OCI-LY3 (cell line): ENCODE results near the gene TBC1D32.
"Not testable (repeated sequence)": the region's sequence is repeated elsewhere in the genome, so short reads cannot be mapped to it uniquely, and the experiment has no call there.

ENCODE experiments used
- H2AFZ ChIP-seq: fragments of 200-600, 300-600 bp; shearing (Covaris generic); 2 replicates; pipeline ENCODE4 v1.6.0; 2014; ENCODE audit warnings: antibody characterized with exemption, low read depth, low read length
- H3K27ac ChIP-seq: fragments of 200-600, 300-600 bp; sonication (generic); 2 replicates; pipeline ENCODE4 v1.5.1; 2014; ENCODE audit warnings: mild to moderate bottlenecking, low read length, moderate library complexity, mixed read lengths
- H3K27me3 ChIP-seq: fragments of 200-600, 300-600 bp; sonication (generic); 2 replicates; pipeline ENCODE4 v1.6.1; 2014; ENCODE audit warnings: low read depth, low read length, mixed read lengths
- H3K36me3 ChIP-seq: fragments of 200-600, 300-600 bp; sonication (generic); replicated peaks from 2 replicates; pipeline ENCODE3; 2014; ENCODE audit warnings: low read depth, low read length, mixed read lengths
- H3K4me1 ChIP-seq: fragments of 300-600, 200-600 bp; sonication (generic); 2 replicates; pipeline ENCODE4 v1.6.1; 2014; ENCODE audit warnings: low read length, mixed read lengths
- H3K4me2 ChIP-seq: fragments of 200-600, 300-600 bp; sonication (generic); 2 replicates; pipeline ENCODE4 v1.6.1; 2014; ENCODE audit warnings: low read length, mixed read lengths
- H3K4me3 ChIP-seq: fragments of 300-600, 200-600 bp; sonication (generic); 2 replicates; pipeline ENCODE4 v1.5.1; 2014; ENCODE audit warnings: antibody characterized with exemption, mild to moderate bottlenecking, low read length, moderate library complexity
- H3K79me2 ChIP-seq: fragments of 300-600, 200-600 bp; shearing (Covaris generic); 2 replicates; pipeline ENCODE4 v1.6.1; 2014; ENCODE audit warnings: mild to moderate bottlenecking, low read length, mixed read lengths
- H3K9ac ChIP-seq: fragments of 300-600, 200-600 bp; shearing (Covaris generic); 2 replicates; pipeline ENCODE4 v1.6.0; 2014; ENCODE audit warnings: mild to moderate bottlenecking, low read length, moderate library complexity
- H3K9me3 ChIP-seq: fragments of 200-600, 300-600 bp; shearing (Covaris generic); 2 replicates; pipeline ENCODE4 v1.6.1; 2014; ENCODE audit warnings: low read length, mixed read lengths; ENCODE audit not compliant: insufficient read depth
- H4K20me1 ChIP-seq: fragments of 200-600, 300-600 bp; sonication (generic); 2 replicates; pipeline ENCODE4 v1.6.1; 2016; ENCODE audit warnings: low read length, mixed read lengths; ENCODE audit not compliant: insufficient read depth
- EZH2phosphoT487 ChIP-seq: fragments of 200-600 bp; shearing (Covaris generic); IDR thresholded peaks from 2 replicates; pipeline ENCODE4 v1.6.1; 2018; ENCODE audit warnings: antibody characterized with exemption, mixed run types, low read depth
- TF ChIP-seq, protein P1 (sequence below): fragments of 200-600, 300-600 bp; sonication (generic); IDR thresholded peaks from 2 replicates; pipeline ENCODE4 v1.5.1; 2014; ENCODE audit warnings: antibody characterized with exemption, low read length, low read depth

The TBC1D32 gene

DNA sequence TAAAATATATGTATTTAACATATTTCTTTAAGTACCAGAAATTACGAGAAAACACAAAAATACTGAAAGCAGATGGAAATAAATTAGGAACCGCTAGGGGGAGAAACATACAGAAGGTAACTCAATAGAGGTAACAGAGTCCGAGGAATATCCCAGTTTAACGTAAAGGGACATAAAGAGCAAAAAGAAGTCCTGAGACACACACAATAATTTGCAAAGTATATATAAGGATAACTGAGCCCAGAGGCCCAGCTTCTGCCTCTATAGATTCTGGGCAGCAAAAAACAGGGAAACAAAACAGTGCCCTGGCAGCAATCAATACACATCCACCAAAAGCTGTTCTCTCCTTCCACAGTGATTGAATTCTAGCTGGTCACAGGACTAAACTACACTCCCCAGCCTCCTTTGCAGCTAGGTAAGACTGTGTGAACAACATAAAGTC lies 15.1 kb downstream of the TBC1D32 start:
- Histone ChIP-seq H3K27ac (no peak overlapping the region), H3K79me2 (no peaks in the 10 kb centered on the region), H2AFZ (no peak overlapping the region), H3K4me3 (no peak overlapping the region), H3K27me3 (no peaks in the 10 kb centered on the region), H4K20me1 (no peaks in the 10 kb centered on the region), H3K9me3 (no peaks in the 10 kb centered on the region), H3K9ac (no peak overlapping the region), H3K4me1 (peaks cover 6% of the 10 kb centered on the region), H3K4me2 (no peak overlapping the region), H3K36me3 (no peaks in the 10 kb centered on the region)
- TF ChIP-seq, protein P1, sequence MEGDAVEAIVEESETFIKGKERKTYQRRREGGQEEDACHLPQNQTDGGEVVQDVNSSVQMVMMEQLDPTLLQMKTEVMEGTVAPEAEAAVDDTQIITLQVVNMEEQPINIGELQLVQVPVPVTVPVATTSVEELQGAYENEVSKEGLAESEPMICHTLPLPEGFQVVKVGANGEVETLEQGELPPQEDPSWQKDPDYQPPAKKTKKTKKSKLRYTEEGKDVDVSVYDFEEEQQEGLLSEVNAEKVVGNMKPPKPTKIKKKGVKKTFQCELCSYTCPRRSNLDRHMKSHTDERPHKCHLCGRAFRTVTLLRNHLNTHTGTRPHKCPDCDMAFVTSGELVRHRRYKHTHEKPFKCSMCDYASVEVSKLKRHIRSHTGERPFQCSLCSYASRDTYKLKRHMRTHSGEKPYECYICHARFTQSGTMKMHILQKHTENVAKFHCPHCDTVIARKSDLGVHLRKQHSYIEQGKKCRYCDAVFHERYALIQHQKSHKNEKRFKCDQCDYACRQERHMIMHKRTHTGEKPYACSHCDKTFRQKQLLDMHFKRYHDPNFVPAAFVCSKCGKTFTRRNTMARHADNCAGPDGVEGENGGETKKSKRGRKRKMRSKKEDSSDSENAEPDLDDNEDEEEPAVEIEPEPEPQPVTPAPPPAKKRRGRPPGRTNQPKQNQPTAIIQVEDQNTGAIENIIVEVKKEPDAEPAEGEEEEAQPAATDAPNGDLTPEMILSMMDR: no peak
- TF ChIP-seq EZH2phosphoT487: no peak

DNA sequence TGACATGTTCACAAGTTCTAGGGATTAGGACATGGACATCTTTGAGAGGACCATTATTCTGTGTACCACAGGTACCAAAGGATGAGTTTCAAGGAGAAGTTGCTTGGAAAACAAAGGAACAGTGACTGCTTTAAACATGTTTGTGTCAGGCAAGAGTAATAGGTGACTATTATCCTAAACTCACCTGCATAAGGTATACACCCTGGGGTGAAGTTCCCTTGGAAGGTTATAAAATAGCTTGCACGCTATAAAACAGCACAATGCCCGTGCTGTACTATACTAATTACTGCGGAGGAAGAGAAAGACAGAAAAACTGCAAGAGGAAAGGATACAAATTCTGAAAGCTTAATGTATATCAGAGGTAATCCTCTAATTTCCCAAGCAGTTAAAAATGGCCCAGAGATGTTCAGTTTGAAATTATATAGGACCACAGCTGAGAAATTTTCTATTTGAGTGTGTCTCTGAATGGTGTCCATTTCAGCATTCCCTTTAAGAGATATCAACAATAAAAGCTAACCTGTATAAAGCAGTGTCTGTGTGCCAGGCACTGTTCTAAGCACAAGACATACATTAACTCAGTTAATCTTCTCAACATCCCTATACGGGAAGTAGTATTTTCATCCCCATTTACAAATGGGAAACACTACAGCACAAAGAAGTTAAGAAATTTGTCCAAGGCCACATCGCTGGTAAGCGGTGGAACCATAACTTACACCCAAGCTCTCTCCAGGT lies 19.7 kb downstream of the TBC1D32 start:
- H3K4me1 ChIP-seq: no peaks in the 10 kb centered on the region
- no peak for TF ChIP-seq EZH2phosphoT487
- TF ChIP-seq, protein P1: no peak
- H3K36me3 ChIP-seq: no peaks in the 10 kb centered on the region
- no peaks in the 10 kb centered on the region for H3K27me3 ChIP-seq
- H2AFZ ChIP-seq: no peak overlapping the region
- H3K9ac ChIP-seq: no peak overlapping the region
- no peaks in the 10 kb centered on the region for H3K79me2 ChIP-seq
- no peak overlapping the region for H3K4me3 ChIP-seq
- H4K20me1 ChIP-seq: no peaks in the 10 kb centered on the region
- H3K4me2 ChIP-seq: no peak overlapping the region
- H3K9me3 ChIP-seq: no peaks in the 10 kb centered on the region
- no peak overlapping the region for H3K27ac ChIP-seq

DNA sequence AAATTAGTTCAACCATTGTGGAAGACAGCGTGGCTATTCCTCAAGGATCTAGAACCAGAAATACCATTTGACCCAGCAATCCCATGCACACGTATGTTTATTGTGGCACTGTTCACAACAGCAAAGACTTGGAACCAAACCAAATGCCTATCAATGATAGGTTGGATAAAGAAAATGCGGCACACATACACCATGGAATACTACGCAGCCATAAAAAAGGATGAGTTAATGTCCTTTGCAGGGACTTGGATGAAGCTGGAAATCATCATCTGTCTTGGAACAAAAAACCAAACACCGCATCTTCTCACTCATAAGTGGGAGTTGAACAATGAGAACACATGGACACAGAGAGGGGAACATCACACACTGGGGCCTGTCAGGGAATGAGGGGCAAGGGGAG lies 22.5 kb downstream of the TBC1D32 start:
- not testable (repeated sequence) for H3K9ac ChIP-seq, H2AFZ ChIP-seq, H3K79me2 ChIP-seq, H3K4me3 ChIP-seq, H4K20me1 ChIP-seq, H3K27me3 ChIP-seq, H3K9me3 ChIP-seq, H3K4me1 ChIP-seq, H3K27ac ChIP-seq, H3K36me3 ChIP-seq, H3K4me2 ChIP-seq

DNA sequence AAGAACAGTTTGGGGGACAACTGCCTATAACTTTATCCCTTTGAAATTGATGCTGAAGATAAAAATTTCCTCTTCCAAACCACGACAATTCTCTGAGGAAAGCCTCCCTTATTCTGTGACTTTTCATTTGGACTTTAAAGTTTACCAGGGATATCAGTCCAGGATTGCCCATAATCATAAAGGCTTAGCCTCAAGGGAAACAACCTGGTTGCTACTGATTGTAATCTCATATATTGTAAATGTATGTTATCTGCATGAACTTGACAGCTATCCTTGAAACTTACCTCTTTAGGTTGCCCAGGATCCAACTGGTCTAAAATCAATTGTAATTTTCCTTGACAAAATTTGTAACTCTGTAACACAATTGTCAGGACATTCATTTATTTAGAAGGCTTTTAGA lies 23.8 kb downstream of the TBC1D32 start:
- H3K79me2 ChIP-seq: no peaks in the 10 kb centered on the region
- H4K20me1 ChIP-seq: no peaks in the 10 kb centered on the region
- TF ChIP-seq, protein P1: no peak
- no peak for TF ChIP-seq EZH2phosphoT487
- H3K4me1 ChIP-seq: no peaks in the 10 kb centered on the region
- H2AFZ ChIP-seq: no peak overlapping the region
- H3K4me2 ChIP-seq: no peak overlapping the region
- H3K27me3 ChIP-seq: no peaks in the 10 kb centered on the region
- H3K4me3 ChIP-seq: no peak overlapping the region
- H3K9me3 ChIP-seq: no peaks in the 10 kb centered on the region
- no peak overlapping the region for H3K9ac ChIP-seq
- H3K36me3 ChIP-seq: no peaks in the 10 kb centered on the region
- H3K27ac ChIP-seq: no peak overlapping the region
